GM11168 (cell line): ENCODE results near the gene TIMM13.

Experiments
- in situ Hi-C: fragments of 300-500 bp; cut with MboI; formaldehyde crosslinking; loops from one replicate; pipeline ENCODE4 v1.12.0; 2022; ENCODE audit warnings: low sequenced_read_pairs; ENCODE audit not compliant: unreplicated experiment

TIMM13 gene

GRCh38 chr19:2434721-2435265, 7.4 kb upstream of the TIMM13 start:
- in situ Hi-C loops, result no loop called here

GRCh38 chr19:2434267-2434666, 6.9 kb upstream of the TIMM13 start:
- in situ Hi-C loops, result no loop called here

GRCh38 chr19:2433854-2434253, 6.5 kb upstream of the TIMM13 start:
- in situ Hi-C loops, result no loop called here

- in situ Hi-C loops, result no loop called here
Measured at GRCh38 chr19:2432131-2432848, 4.9 kb upstream of the TIMM13 start.

GRCh38 chr19:2431318-2432055, 4.1 kb upstream of the TIMM13 start:
- in situ Hi-C loops, result no loop called here

- in situ Hi-C loops, result no loop called here
Measured at GRCh38 chr19:2429917-2430535, 2.6 kb upstream of the TIMM13 start.

GRCh38 chr19:2428756-2429711, 1.6 kb upstream of the TIMM13 start:
- in situ Hi-C loops, result no loop called here

GRCh38 chr19:2428321-2428690, 920 bp upstream of the TIMM13 start:
- in situ Hi-C loops, result no loop called here

- in situ Hi-C loops, result no loop called here
Measured at GRCh38 chr19:2426611-2427428, 566 bp downstream of the TIMM13 start.

GRCh38 chr19:2425622-2426581, 1.5 kb downstream of the TIMM13 start:
- in situ Hi-C loops, result no loop called here

GRCh38 chr19:2424686-2425621, 2.4 kb downstream of the TIMM13 start:
- in situ Hi-C loops, result no loop called here

- in situ Hi-C loops, result no loop called here
Measured at GRCh38 chr19:2423915-2424685, 3.3 kb downstream of the TIMM13 start.

- in situ Hi-C loops, result no loop called here
Measured at GRCh38 chr19:2423071-2423914, 4.1 kb downstream of the TIMM13 start.

GRCh38 chr19:2421581-2422306, 5.6 kb downstream of the TIMM13 start:
- in situ Hi-C loops, result no loop called here

- in situ Hi-C loops, result no loop called here
Measured at GRCh38 chr19:2420490-2420889, 6.9 kb downstream of the TIMM13 start.
